NCI-H526 treated with DMSO at 0.1 percent for 48 hours (cell line): ENCODE measurements around the gene HSD17B12.

ENCODE experiments used
- DNase-seq: peaks from one replicate; lab custom pipeline; 2025; lab: John Stamatoyannopoulos, UW

The HSD17B12 gene

GRCh38 chr11:43871051-43871450 lies 190.5 kb downstream of the HSD17B12 start:
- no peak for DNase-seq

- DNase-seq, result no peak
Observed at GRCh38 chr11:43872995-43873394, 192.5 kb downstream of the HSD17B12 start.

GRCh38 chr11:43874078-43874477 lies 193.5 kb downstream of the HSD17B12 start:
- no peak for DNase-seq

GRCh38 chr11:43874738-43875137 lies 194.2 kb downstream of the HSD17B12 start:
- no peak for DNase-seq

- DNase-seq, result no peak
Observed at GRCh38 chr11:43879789-43880639, 199.5 kb downstream of the HSD17B12 start.

- DNase-seq, result peak; percentile 85
Observed at GRCh38 chr11:43880640-43881159, 200.2 kb downstream of the HSD17B12 start, which contains the start of gene ALKBH3. ALKBH3 (plus strand) TSS chr11:43880831; CDS start chr11:43882653, 1,822 bp downstream.

- DNase-seq, result no peak
Observed at GRCh38 chr11:43892851-43893250, 212.3 kb downstream of the HSD17B12 start.

GRCh38 chr11:43894546-43894945 lies 214.0 kb downstream of the HSD17B12 start:
- no peak for DNase-seq

GRCh38 chr11:43895601-43896000 lies 215.1 kb downstream of the HSD17B12 start:
- DNase-seq, result no peak

GRCh38 chr11:43898574-43898973 lies 218.0 kb downstream of the HSD17B12 start:
- DNase-seq, result no peak

- no peak for DNase-seq
Observed at GRCh38 chr11:43899094-43899493, 218.6 kb downstream of the HSD17B12 start.

- DNase-seq, result no peak
Observed at GRCh38 chr11:43901551-43901950, 221.0 kb downstream of the HSD17B12 start.

- no peak for DNase-seq
Observed at GRCh38 chr11:43903078-43903477, 222.5 kb downstream of the HSD17B12 start.

GRCh38 chr11:43903969-43904368 lies 223.4 kb downstream of the HSD17B12 start:
- no peak for DNase-seq

GRCh38 chr11:43904742-43905535 lies 224.4 kb downstream of the HSD17B12 start:
- no peak for DNase-seq

GRCh38 chr11:43905813-43906241 lies 225.3 kb downstream of the HSD17B12 start:
- no peak for DNase-seq
